GM10266 (cell line): ENCODE results near the gene CD300H.

ENCODE experiments used
- DNase-seq: peaks from one replicate; pipeline ENCODE4 v3.0.0; 2012; ENCODE audit errors: extremely low spot score
- TF ChIP-seq, protein P1 (sequence below): IDR thresholded peaks from 2 replicates; pipeline ENCODE4 v1.5.1; 2012; ENCODE audit warnings: mild to moderate bottlenecking, low read depth; ENCODE audit not compliant: control insufficient read depth, insufficient read depth; ENCODE audit errors: missing control alignments

The CD300H gene

DNA sequence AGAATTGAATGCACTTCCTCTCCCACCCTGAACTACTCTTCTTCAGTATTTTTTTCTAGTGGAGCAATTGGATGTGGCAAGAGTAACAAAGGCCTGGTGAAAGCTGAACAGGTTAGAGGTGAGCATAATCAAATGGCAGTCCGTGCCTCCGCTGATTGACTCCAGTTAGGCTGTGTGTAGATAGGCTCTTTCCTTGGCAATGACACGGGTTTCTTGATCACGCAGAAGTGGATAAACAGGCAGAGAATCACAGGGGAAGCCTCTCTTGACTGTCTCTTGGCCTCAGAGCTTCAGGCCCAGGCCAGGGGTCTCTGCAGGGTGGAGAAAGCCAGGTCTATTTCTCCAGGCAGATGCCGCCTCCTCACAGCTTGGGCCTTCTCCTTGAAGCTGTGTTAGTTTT lies 40.2 kb downstream of the CD300H start:
- TF ChIP-seq, protein P1, sequence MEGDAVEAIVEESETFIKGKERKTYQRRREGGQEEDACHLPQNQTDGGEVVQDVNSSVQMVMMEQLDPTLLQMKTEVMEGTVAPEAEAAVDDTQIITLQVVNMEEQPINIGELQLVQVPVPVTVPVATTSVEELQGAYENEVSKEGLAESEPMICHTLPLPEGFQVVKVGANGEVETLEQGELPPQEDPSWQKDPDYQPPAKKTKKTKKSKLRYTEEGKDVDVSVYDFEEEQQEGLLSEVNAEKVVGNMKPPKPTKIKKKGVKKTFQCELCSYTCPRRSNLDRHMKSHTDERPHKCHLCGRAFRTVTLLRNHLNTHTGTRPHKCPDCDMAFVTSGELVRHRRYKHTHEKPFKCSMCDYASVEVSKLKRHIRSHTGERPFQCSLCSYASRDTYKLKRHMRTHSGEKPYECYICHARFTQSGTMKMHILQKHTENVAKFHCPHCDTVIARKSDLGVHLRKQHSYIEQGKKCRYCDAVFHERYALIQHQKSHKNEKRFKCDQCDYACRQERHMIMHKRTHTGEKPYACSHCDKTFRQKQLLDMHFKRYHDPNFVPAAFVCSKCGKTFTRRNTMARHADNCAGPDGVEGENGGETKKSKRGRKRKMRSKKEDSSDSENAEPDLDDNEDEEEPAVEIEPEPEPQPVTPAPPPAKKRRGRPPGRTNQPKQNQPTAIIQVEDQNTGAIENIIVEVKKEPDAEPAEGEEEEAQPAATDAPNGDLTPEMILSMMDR: no peak
- no peak for DNase-seq

- TF ChIP-seq, protein P1: no peak
- DNase-seq: no peak
Measured at GRCh38 chr17:74526681-74527080, 40.6 kb downstream of the CD300H start.

DNA sequence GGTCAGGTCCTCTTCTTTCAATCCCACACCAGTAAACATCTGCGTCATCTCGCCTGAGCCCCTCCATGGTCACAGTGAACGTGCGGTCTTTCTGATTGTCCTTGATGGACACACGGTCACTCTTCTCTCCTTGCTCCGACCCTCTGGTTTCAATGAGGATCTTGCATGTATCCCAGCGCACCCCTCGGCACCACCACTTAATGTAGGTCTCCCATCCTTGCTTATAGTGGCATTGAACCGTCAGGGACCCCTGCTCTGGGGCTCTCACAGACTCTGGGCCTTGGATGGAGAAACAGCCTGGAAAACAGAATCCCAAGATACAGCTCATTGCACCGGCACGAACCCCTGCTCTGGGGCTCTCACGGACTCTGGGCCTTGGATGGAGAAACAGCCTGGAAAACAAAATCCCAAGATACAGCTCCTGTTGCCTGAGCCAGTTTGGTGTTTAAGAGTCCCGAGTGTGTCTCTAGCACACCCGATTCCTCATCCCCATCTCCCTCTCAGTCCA lies 41.5 kb downstream of the CD300H start:
- DNase-seq: no peak
- TF ChIP-seq, protein P1: no peak

DNA sequence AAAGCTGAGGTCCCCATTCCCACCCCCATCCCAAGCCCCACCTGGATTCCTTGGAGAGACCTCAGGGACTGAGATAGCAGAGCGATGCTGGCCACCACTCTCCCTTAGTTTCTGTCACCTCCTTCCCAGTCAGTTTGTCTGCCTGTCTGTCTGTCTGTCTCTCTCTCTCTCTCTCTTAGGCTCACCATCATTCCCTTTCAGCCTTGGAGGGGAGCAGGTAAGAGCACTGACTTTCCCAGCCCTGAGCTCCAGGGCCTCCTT lies 41.9 kb downstream of the CD300H start:
- no peak for DNase-seq
- TF ChIP-seq, protein P1: no peak

DNA sequence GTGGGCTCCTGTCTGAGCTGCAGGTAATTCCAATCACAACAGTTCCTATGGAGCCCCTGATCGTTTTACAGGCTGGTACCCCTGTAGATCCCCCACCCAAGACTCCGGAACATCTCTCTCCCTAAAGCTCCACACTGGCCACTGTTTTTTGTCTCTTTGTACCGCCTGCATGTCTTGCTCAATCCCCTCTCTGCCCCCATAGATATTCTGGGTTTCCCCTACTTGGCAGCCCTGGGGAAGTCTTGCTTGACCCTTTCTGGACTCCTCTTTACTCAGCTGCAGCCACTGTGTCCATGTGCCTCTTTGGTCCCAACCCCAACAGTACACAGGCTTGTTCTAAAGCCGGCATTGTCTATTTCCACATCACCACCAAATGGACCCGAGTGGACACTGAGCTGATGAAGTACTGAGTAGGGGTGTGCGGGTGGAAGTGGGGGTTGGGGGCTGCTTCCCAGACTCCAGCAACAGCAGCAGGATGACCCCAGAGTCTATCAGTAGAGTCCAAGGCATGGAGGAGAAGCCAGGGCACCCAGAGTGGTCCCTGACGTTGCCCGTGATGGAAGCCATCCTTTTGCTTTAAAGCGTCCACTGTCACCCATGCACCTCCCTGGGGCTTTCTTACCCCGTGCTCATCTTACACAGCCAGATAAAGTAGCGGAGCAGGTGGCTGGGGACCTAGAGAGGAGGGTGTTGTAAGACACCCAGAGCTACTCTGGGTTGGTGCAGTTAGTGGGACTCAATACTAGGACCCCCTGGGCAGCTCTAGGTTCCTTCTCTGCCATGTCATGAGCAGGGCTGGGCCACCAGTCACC lies 42.5 kb downstream of the CD300H start:
- TF ChIP-seq, protein P1: no peak

DNA sequence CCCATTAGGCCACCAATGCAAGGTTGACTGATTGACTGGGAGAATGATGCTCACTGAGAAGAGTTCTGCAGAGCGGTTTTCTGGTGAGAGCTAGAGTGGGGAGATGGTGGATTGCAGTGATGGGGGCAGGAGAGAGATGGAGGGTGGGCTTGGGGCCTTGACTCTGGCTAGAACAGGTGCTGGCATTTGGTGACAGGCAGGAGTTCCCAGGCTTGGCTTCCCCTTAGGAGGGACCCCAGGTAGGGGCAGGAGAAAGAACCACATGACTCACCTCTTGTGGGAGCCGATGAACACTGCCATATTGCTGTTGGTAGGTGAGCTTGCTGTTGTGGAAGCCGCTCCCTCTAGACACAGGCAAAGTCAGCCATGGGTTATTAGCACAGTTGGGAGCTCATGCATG lies 44.0 kb downstream of the CD300H start:
- DNase-seq: no peak
- TF ChIP-seq, protein P1: no peak

More for the DNA sequence above, 42.5 kb downstream of the CD300H start:
- DNase-seq: no peak

GRCh38 chr17:74522381-74523105 lies 44.8 kb downstream of the CD300H start:
- peak; percentile 2 for DNase-seq
- TF ChIP-seq, protein P1: no peak
